Measurements from ENCODE around the gene TBC1D5.

GRCh38 chr3:17590465-17590864 is 152.0 kb downstream of the TBC1D5 start:
- TF ChIP-seq CTCF (IDR thresholded peaks at IDR 0.05) (no peak), POLR2A (IDR thresholded peaks at IDR 0.05) (no peak)
